ENCODE data around the gene ZNF638.
"Not testable (repeated sequence)": the region's sequence is repeated elsewhere in the genome, so short reads cannot be mapped to it uniquely, and the experiment has no call there.

ZNF638 gene

DNA sequence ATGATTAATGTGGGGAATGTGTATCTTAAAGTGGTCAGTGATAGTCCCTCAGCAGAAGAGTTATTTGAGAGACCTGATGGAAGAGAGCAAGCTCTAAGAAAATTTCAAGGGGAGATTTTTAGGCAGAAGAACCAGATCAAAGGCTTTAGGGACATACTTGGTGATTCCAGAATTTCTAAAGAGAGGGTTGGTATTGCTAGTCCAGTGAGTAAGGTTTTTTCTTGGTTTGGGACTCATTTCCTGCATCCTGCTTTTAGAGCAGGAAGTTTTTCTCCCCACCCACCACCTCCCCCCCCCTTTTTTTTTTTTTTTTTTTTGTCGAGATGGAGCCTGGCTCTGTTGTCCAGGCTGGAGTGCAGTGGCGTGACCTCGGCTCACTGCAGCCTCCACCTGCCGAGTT lies 79.1 kb downstream of the ZNF638 start:
- no peak for DNase-seq (ENCODE audit: low read depth)

DNA sequence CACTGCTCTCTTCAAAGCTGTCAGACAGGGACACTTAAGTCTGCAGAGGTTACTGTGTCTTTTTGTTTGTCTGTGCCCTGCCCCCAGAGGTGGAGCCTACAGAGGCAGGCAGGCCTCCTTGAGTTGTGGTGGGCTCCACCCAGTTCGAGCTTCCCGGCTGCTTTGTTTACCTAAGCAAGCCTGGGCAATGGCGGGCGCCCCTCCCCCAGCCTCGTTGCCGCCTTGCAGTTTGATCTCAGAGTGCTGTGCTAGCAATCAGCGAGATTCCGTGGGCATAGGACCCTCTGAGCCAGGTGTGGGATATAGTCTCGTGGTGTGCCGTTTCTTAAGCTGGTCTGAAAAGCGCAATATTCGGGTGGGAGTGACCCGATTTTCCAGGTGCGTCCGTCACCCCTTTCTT lies 85.3 kb downstream of the ZNF638 start:
- DNase-seq (ENCODE audit: low read depth): not testable (repeated sequence)

DNA sequence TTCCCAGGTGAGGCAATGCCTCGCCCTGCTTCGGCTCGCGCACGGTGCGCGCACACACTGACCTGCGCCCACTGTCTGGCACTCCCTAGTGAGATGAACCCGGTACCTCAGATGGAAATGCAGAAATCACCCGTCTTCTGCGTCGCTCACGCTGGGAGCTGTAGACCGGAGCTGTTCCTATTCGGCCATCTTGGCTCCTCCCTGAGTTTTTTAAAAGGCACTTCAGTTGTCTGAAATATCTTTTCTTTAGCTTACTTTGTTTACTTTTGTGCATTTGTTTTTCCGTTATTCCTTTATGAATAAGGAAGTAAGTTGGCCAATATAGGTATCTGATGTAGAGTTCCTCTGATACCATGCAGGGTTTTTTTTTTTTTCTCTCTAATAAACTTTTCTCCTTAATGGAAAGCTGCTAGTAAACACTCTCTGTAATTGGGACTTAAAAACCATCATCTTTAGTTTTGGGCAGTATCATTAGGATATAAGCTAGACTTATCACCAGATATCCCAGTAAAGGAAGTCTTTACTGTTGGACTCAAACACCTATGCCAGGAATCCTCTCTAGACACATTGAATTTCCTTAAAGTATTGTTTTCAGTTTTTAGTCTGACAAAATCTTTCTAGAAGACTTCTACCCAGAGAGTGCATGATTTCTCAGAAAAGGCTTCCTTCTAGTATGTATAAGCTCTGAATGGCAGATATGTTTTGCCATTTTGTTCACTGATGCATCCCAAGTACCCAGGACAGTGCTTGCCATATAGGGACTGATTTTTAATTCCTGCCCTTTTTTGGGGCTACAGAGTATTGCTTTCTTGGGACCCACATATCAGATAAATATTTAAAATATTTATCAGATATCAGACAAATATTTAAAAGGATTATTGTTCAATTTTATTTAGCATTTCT lies 86.0 kb downstream of the ZNF638 start:
- no peak for DNase-seq (ENCODE audit: low read depth)

DNA sequence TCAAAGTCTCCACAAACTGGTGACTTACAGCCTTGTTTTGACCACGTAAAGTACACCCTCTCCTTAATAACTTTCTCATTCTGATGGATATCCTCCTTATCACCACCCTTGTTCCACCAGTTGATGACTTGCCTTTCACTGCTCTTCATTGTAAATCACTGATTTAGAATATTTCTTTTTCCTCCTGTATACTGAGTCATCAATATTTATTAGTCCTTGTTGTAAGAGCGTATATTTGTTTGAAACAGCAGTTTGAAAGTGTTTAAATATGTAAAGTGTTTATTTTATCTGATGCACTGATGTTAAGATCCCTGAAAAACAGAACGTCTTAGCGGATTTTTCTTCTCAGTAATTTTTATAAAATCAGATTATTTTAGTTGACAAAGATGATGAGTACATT lies 87.6 kb downstream of the ZNF638 start:
- DNase-seq (ENCODE audit: low read depth): no peak

DNA sequence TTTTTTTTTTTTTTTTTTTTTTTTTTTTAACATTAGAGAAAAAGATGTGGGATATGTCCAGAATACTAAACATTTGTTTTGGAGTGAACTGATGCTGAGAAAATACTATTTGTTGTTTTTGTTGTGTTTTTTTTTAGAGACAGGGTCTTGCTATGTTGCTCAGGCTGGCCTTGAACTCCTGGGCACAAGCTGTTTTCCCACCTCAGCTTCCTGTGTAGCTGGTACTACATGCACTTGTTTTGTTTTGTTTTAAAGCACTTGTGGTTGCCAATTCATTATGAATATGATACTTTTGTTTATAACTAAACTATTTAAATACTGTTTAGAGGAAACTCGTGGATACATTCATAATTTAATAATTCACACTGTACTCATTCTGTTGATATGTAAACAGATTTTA lies 88.4 kb downstream of the ZNF638 start:
- DNase-seq (ENCODE audit: low read depth): no peak

DNA sequence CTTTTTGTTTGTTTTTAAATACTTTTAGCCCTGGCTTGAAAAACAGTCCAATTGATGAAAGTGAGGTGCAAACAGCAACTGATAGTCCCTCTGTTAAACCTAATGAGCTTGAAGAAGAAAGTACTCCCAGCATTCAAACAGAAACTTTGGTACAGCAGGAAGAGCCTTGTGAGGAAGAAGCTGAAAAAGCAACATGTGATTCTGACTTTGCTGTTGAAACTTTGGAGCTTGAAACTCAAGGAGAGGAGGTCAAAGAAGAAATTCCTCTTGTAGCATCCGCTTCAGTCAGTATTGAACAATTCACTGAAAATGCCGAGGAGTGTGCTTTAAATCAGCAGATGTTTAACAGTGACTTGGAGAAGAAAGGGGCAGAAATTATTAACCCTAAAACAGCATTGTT lies 91.2 kb downstream of the ZNF638 start:
- no peak for DNase-seq (ENCODE audit: low read depth)

DNA sequence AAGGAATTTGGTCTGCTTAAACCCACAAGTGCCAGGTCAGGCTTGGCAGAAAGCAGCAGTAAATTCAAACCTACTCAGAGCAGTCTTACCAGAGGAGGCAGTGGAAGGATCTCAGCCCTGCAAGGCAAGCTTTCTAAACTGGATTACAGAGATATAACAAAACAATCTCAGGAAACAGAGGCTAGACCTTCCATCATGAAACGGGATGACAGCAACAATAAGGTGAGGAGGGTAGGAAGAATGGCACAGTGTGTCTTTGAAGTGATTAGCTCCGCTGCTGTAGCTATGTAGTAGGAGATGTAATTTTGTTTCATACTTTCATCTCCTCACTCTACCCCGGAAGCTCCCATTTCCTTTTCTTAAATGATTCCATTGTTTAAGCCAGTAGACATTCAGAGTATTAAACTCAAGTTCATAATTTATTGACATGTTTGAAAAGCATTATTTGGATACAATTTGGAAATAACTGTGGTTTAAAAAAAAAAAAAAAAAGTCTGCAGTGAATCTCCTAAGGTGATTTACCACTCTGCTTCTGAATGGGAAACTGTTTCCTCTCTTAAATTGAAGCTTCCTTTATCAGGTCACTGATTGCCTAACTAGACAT lies 92.3 kb downstream of the ZNF638 start:
- DNase-seq (ENCODE audit: low read depth): no peak

DNA sequence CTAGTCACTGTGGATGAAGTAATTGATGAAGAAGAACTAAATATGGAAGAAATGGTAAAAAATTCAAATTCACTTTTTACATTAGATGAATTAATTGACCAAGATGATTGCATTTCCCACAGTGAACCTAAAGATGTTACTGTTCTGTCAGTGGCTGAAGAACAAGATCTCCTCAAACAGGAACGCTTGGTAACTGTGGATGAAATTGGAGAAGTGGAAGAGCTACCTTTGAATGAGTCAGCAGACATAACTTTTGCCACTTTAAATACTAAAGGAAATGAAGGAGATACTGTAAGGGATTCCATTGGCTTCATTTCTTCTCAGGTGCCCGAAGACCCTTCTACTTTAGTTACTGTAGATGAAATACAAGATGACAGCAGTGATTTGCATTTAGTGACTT lies 95.1 kb downstream of the ZNF638 start:
- no peak for DNase-seq (ENCODE audit: low read depth)

DNA sequence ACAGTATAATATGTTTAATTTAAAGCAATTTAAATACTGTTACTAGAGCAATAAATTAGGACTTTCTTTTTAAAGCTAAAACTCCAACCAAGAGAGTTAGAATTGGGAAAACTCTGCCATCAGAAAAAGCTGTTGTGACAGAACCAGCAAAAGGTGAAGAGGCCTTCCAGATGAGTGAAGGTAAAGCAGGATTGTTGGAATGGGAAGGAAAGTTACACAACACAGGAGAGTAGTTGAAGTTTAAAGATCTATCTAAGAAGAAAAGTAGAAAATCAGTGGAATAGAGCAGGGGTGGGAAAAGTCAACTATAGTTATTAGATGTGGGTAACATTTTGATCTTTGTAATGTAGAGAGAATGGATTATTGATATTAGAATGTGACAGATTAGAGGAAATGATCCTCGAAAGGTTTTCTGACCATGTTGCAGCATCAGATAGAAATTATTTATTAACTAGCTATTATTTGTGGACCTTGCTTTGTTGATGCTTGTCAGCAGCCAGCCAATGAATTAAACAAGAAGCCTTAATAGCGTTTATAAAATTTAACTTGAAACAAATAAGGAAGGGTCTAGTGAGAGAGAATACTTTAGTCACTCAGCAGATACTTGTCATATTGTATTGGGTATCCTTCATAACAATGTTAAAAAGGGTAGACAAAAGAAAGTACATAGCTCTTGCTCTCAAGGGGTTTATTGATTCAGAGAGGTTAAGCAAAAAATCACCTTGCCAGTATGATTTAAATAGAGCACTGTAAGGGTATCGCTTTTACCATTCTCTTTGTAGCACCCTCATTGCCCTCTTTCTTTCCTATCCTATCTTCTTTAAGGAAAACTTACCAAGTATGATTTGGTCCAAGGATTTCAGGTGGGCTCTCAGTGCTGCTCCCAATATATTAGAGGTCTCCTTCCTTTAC lies 97.1 kb downstream of the ZNF638 start:
- DNase-seq (ENCODE audit: low read depth): no peak

DNA sequence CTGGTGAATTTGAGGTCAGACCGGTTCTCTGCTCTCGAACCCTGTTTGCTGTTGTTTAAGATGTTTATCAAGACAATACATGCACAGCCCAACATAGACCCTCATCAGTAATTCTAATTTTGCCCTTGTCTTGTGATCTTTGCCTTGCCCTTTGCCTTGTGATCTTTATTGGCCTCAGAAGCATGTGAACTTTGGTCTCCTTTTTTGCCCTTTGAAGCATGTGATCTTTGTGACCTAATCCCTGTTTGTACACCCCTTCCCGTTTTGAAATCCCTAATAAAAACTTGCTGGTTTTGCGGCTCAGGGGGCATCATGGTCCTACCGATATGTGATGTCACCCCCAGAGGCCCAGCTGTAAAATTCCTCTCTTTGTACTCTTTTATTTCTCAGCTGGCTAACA lies 113.6 kb downstream of the ZNF638 start:
- DNase-seq (ENCODE audit: low read depth): not testable (repeated sequence)

DNA sequence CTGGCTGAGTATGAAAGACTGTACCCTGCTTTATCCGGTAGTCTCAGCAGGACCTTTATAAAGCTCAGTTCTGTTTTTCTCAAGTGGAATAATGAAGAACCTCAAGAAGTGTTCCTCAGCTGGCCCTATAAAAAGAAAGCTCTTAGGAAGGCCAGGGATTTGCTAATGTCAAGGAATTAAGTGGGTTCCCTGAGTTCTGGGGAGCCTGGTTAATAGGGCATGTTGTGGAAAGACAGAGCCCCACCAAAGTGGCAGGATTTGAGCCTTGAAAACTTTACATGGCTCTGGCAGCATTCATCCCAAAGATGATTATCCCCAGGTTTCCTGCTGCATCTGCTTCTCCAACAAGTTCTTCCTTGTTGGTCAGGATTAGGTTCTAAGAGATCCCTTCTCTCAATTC lies 114.9 kb downstream of the ZNF638 start:
- DNase-seq (ENCODE audit: low read depth): no peak

DNA sequence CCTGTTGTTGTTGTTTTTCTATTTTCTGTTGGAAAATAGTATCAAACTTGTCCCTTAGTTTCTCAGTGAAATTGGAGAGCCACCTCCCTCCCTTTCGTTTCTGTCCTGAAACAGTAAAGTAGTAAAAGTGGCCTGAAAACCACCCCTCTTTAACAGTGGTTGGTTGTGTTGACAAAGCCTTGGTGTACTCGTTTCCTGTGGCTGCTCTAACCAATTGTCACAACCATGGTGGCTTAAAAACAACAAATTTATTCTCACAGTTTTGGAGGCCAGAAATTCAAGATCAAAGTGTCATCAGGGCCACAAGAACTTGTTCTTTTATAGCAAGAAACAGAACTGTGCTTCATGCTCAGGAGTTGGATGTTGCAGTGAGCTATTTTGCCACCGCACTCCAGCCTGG lies 117.8 kb downstream of the ZNF638 start:
- DNase-seq (ENCODE audit: low read depth): no peak

DNA sequence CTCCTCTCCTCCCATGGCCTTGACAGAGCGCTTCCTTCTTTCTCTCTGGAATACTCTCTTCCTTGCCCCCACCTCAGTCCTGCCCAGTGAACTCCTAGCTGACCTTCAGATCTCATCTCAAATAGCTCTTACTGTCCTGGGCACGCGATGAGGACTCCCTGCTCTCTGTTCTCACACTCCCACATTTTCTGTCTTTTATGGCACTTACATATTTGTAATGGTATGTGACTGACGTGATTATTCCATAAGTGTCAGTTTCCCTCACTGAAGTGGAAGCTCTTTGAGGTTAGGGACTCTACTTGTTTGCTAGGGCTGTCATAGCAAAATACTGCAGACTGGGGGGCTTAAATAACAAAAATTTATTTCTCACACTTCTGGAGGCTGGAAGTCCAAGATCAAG lies 120.1 kb downstream of the ZNF638 start:
- no peak for DNase-seq (ENCODE audit: low read depth)

DNA sequence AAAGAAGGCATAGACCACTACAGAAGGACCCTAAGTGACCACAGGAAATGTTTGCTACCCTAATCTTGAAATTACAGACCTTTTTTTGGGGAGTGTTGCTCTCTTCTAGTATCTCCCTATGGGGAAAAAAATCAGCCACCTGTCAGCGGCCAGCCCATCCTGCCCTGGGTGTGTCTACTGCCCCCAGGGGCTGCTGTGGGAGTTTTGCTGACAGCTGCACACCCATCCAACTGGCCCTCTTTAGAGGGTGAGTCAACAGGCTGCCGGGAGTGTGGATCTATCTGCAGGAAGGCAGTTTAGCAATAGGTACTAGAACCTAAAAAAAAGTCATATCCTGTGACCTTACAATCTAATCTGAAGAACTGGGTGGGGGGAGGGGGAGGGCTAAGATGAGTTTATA lies 121.0 kb downstream of the ZNF638 start:
- DNase-seq (ENCODE audit: low read depth): no peak

DNA sequence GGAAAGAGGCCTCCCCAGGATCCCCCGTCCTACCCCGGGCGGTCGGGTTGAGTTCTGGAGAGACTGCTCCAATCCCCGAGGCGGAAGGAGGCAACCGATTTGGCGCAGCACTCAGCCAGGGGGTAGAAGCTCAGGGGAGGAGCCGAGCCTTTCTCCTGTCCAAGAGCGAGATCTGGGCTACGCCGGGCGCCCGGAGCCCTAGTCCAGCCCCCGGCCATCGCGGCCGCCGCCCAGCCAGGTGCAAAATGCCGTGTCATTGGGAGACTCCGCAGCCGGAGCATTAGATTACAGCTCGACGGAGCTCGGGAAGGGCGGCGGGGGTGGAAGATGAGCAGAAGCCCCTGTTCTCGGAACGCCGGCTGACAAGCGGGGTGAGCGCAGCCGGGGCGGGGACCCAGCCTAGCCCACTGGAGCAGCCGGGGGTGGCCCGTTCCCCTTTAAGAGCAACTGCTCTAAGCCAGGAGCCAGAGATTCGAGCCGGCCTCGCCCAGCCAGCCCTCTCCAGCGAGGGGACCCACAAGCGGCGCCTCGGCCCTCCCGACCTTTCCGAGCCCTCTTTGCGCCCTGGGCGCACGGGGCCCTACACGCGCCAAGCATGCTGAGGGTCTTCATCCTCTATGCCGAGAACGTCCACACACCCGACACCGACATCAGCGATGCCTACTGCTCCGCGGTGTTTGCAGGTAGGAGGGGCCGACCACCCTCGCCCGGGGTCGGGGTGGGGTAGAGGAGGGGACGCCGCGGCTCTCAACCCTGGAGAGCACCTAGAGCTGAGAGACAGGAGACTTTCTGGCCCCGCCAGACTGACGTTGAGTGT lies 122.0 kb downstream of the ZNF638 start, which contains the start of gene DYSF:
TSS of gene DYSF (plus strand) at position 158 of the 817 bp plus-strand sequence.
- no peak for DNase-seq (ENCODE audit: low read depth)

DNA sequence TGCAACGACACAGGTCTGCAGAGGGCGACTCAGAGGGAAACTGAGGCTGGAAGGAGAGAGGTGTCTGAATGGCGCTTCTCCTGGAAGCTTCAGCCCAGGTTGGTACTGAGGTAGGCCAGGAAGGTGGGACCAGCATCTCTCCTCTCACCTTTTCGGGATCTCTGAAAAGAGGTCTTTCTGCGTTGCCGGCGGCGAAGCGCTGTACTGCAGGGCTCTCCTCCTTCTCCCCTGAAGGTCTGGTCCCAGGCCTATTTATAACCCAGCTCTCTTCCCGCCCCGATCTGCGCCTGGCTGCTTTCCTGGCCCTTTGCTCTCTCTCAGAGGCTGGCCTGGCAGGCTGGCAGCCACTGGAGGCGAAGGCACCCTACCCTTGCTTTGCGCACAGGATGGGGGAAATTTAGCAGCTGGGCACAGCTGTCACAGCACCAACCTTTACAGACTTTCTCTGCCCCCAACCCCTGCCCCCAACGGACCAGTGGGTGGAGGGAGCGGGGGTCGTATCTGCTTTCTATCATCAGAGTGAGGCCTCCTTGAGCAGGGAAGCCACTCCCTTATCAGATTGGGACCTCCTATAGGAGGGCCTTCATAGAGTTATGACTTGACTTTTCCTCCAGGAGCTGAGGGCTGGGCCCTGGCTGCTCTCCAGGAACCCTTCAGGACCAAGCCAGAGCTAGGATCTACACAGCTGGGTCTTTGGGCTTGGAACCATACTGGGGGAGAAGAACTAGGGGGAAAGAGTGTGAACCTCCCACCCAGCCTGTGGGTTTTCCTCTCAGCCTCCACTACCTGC lies 122.8 kb downstream of the ZNF638 start:
- DNase-seq (ENCODE audit: low read depth): no peak

DNA sequence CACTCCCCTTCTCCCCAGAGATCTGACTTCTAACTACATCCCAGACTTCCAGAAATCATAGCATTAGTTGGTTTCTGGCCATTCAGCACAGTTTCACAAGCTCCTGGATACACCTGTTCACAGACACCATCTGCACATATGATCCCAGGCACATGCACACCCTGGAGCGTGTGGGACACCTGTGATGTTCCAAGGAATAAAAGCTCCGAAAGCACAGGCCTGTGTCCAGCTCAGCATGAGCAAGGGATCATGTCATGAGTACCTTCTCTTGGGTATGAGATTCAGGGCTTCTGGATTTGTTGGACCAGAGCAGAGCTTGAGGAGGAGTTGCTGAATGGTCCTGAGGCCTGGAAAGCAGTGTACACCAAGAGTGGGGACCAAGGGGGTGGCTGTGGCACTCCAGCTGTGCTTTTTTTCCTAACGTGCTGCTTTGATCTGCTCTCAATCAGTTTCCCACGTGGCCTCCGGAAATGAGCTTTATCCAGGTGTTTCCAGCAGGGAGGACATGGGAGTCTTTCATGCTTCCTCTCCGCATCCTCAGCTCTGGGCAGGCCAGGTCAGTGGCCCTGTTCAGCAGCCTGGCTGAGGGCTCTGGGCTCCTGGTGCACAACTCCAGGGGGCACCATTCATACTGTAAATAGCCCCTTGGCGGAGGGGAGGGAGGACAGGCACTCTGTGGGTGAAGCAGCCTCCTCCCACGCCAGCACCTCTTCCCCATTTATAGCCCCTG lies 123.6 kb downstream of the ZNF638 start:
- no peak for DNase-seq (ENCODE audit: low read depth)

DNA sequence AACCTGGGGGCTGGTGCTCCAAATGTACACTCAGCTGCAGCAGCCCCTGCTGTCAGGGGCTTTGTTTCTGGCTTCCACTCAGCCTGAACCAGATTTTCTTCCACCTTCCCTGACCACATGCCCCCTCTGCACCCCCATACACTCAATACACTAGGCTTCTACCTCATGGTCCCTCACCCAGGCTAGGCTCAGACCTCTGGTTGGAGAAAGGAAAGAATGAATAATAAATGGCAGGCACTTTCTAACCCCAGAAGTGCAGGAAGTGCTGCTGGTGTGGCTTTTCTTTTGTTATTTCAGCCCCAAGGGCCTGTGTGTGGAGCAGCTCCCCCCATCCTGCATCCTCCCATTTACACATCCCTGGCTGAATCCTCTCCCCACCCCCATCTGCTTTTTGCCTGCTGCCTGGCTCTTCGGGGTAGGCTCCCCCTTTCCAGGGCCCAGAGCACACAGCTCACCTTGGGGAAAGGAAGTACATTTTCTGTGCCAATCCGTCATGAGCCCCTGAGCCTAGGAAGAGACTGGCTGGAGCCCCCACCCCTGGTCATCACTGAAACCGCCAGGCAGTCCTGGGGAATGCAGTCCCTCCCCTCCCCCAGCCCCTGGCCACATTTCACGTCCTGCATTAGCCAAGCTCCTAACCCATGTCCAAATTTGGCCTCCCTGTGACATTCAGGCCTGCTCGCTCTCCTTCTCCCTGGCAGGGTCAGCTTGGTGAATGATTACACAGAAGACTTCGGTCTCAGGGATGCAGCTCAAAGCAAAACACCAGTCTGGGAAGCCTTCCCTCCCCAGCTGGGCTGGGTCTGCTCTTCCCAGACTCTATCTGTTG lies 124.4 kb downstream of the ZNF638 start:
- DNase-seq (ENCODE audit: low read depth): no peak

DNA sequence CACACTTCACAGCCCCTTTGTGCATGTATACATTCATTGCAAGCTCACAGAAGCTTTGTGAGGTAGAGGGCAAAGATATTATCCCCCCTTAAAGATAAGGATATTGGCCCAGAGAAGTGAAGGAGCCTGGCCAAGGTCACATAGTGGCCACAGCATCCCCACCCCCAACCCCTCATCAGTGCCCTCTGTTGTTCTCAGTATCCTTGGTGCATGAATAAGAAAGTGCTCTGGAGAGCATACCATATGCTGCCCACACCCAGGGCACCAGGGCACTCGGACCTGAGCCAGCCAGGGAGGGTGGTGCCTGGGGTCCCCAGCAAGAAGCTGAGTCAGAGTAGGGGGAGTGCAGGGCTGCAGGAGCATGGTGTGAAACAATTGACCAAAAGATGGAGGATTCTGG lies 125.0 kb downstream of the ZNF638 start:
- no peak for DNase-seq (ENCODE audit: low read depth)

All from non-pigmented ciliary epithelial cell (primary cell).